Measurements from ENCODE around the gene CHTF18. TPM values are rescaled to one million over a fixed set of nuclear protein-coding genes. Genes with fewer than 3 reads are reported as not detected.

CHTF18 gene
- total RNA-seq, 1 experiment from 2014 or later = 120 TPM

DNA sequence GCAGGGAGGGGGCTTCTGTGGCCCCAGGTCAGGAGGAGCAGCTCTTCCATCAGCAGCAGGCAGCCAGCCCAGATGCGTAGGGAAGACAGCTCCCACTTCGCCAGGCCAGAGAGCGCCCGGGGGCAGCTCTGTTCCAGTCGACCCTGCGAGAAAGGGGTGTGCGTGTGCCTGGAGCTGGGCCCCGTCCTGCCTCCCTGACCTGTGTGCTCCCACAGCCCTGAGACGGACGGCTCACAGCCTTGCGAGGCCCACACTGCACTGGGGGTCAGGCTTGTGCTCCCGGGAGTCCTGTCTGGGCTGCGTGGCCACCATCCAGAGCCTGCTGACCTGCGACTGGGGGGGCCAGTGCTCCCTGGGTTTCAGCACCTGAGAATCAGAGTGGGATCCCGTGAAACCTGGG is 28.4 kb upstream of the CHTF18 start:
- WGBS (ENCODE audit: extremely low coverage, insufficient read length, low lambda C conversion rate) = no CpG with 5 or more reads among the region's 15 CpGs
- Histone ChIP-seq H3K27ac (ENCODE audit: insufficient read length, low read depth, low read length) (no peak overlapping the region), H3K14ac (ENCODE audit: insufficient read depth, low read length) (no peak overlapping the region), H2AFZ (ENCODE audit: low read length) (no peak overlapping the region), H4K91ac (ENCODE audit: insufficient read length, low read depth, low read length) (no peak overlapping the region), H2BK20ac (ENCODE audit: low read depth, low read length, poor library complexity, severe bottlenecking) (no peak overlapping the region), H3K9me3 (ENCODE audit: control insufficient read depth, low read depth, low read length) (no peaks in the 10 kb centered on the region), H4K8ac (replicated peaks; ENCODE audit: insufficient read length, low read depth, low read length) (no peak overlapping the region), H3K23me2 (ENCODE audit: insufficient read length, low read depth, low read length, poor library complexity, severe bottlenecking) (no peaks in the 10 kb centered on the region), H3K27me3 (ENCODE audit: insufficient read depth, low read length) (no peaks in the 10 kb centered on the region), H4K20me1 (ENCODE audit: control insufficient read depth, insufficient read depth, insufficient read length) (no peaks in the 10 kb centered on the region), H4K5ac (ENCODE audit: insufficient read length, low read depth, low read length) (no peak overlapping the region), H3K4me2 (ENCODE audit: insufficient read depth, insufficient read length, low read length) (no peak overlapping the region), H3K9ac (ENCODE audit: extremely low read depth, insufficient read length, low read length) (no peak overlapping the region), H3K56ac (ENCODE audit: insufficient read length, low read depth, low read length) (no peak overlapping the region), H3K18ac (ENCODE audit: insufficient read length, low read depth, low read length) (no peak overlapping the region), H2BK5ac (ENCODE audit: insufficient read length, low read length) (no peak overlapping the region), H3K23ac (ENCODE audit: insufficient read length, low read depth, low read length) (no peak overlapping the region), H2BK15ac (ENCODE audit: low read depth, low read length) (no peak overlapping the region), H3T11ph (ENCODE audit: low read length) (no peak overlapping the region), H3K4me1 (ENCODE audit: insufficient read depth, low read length) (no peaks in the 10 kb centered on the region), H2BK120ac (ENCODE audit: low read depth, low read length, poor library complexity, severe bottlenecking) (no peak overlapping the region), H3K79me1 (ENCODE audit: insufficient read depth, low read depth, low read length, poor library complexity, severe bottlenecking) (no peaks in the 10 kb centered on the region), H3K4ac (ENCODE audit: low read depth, low read length) (no peak overlapping the region), H2BK12ac (ENCODE audit: insufficient read length, low read depth, low read length) (no peak overlapping the region), H2AK5ac (ENCODE audit: insufficient read length, low read length) (no peak overlapping the region), H3K79me2 (ENCODE audit: insufficient read depth, low read length) (no peaks in the 10 kb centered on the region)
- H3K4me1 Mint-ChIP-seq = peaks cover 5 to 10% of the 10 kb centered on the region in 2 experiments
- no peaks in the 10 kb centered on the region; a peak in 1 of 5 replicates for H3K9me3 Mint-ChIP-seq
- H3K27me3 Mint-ChIP-seq (ENCODE audit: low read depth) = peaks cover 26% of the 10 kb centered on the region
- DNase-seq = no peak
- no peak overlapping the region for H3K4me3 Mint-ChIP-seq
- H3K27ac Mint-ChIP-seq = no peak overlapping the region; a peak in 1 of 7 replicates
- no peaks in the 10 kb centered on the region for H3K36me3 Mint-ChIP-seq (ENCODE audit: insufficient read depth in 1 of 3, low read depth in 3 of 3)
- TF ChIP-seq, protein P1, sequence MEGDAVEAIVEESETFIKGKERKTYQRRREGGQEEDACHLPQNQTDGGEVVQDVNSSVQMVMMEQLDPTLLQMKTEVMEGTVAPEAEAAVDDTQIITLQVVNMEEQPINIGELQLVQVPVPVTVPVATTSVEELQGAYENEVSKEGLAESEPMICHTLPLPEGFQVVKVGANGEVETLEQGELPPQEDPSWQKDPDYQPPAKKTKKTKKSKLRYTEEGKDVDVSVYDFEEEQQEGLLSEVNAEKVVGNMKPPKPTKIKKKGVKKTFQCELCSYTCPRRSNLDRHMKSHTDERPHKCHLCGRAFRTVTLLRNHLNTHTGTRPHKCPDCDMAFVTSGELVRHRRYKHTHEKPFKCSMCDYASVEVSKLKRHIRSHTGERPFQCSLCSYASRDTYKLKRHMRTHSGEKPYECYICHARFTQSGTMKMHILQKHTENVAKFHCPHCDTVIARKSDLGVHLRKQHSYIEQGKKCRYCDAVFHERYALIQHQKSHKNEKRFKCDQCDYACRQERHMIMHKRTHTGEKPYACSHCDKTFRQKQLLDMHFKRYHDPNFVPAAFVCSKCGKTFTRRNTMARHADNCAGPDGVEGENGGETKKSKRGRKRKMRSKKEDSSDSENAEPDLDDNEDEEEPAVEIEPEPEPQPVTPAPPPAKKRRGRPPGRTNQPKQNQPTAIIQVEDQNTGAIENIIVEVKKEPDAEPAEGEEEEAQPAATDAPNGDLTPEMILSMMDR (conservative IDR thresholded peaks at IDR 0.05) = no peak
